Anterior cingulate cortex (tissue), 58 donors: ENCODE measurements around the gene CST5.
"Not testable (repeated sequence)": the region's sequence is repeated elsewhere in the genome, so short reads cannot be mapped to it uniquely, and the experiment has no call there.

Source experiments
- DNase-seq, 58 donors: peaks; one replicate each; lab custom pipeline; 2025; lab: John Stamatoyannopoulos, UW

The CST5 gene

GRCh38 chr20:23890867-23891266 lies 11.3 kb upstream of the CST5 start:
- DNase-seq, result not testable (repeated sequence)

DNA sequence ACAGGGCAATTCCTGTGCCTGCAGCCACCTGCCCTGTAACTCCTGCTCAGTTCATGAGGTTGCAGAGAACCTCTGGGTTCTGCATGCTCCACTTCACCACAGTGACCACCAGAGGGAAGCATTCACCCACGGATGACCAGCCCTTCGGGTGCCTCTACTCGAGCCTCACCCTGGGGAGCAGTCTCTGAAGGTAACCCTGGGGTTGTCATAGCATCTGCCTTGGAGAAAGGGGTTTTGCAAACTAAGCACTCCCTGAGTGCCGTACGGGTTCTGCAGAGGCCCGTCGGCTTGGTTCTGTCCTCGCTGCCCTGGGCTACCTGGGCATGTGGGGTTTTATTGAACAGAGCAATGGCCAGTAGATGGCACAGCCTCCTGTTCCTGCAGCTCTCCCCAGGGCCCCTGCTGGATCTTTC lies 10.2 kb upstream of the CST5 start:
- DNase-seq, result peak in 44 of 58 donors; percentile 4 to 72 (median 24)

DNA sequence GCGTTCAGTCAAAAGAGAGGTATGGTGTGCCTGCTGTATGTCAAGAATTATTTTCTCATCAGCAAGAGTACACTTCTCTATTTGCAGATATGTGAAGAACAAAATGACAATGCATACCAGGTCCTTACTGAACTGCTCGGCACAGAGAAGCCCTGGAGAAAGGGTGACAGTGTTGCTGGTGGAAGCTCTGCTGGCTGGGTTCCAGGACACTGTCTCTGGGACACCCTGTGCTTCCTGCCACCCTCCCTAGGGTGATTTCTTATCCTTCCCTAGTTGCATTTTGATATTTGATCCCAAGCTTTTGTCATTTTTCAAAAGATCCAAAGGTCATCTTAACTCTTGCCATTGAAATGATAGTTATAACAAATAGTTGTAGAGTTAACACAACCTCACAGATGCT lies 8.3 kb upstream of the CST5 start:
- no peak for DNase-seq

DNA sequence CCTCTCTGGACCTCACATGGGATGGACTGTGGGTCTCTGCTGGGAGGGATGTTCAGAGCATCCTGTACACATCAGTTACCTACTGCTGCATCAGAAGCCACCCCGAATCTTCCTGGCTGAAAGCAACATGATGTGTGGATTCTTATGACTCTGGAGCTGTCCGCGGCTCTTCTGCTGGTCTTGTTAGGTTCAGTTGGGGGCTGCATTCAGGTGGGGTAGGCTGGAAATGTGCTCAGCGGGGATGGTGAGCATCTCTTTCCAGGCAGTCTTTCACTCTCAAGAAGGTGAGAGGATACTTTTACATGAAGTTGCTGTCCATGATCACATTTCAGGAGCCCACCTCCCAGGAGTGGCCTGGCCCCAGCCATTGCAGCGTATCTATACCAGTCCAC lies 5.2 kb upstream of the CST5 start:
- DNase-seq, result no peak

DNA sequence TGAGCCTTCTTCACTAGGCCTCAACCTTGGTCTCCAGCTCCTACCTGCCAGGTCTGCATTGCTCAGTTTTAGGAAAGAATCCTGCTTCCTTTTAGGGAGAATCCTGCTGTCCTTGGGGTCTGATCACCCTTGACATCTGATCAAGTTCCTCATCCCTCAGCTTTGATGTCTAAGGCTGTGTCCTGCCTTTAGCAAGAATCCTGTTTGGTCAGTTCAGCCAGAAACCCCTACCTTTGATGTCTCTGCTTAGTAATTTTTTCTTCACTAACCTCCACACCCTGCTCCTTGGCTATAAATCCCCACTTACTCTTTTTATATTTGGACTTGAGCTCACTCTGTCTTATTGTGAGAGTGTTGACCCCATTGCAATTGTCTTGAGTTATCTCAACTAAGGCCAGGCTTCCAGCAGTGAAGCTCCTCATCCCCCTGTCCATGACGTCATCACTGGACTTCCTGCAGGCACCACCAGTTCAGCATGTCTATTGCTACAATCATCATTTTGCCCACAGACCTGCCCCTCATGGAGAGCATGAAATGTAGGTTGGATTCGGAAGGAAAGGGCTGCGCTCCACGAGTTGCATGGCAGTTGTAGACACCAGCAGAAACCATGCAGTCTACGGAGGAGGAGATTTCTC lies 4.7 kb upstream of the CST5 start:
- no peak for DNase-seq

DNA sequence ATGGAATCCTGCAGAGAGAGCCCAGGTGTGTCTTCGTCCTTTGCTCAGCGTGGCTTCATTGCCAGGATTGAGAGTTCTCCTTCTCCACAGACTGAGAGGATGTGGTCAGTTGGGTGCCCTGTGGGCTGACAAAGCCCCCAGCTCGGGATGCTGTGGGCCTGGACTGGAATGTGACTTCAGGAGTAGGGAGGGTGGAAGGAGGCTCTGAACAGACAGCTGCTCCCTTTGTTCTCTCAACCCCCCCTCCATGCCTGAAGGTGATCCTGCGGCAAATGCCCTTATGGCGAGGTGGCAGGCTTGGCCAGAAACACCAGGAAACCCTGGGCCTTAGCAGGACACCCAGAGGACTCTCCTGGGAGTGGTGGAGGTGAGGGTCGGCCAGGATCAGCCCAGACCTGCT lies 1.8 kb upstream of the CST5 start:
- DNase-seq, result no peak

GRCh38 chr20:23880417-23880816 lies 869 bp upstream of the CST5 start:
- no peak for DNase-seq

GRCh38 chr20:23879811-23880374 lies 345 bp upstream of the CST5 start:
- no peak for DNase-seq

GRCh38 chr20:23878787-23879186 lies 761 bp downstream of the CST5 start:
- DNase-seq, result no peak

GRCh38 chr20:23878016-23878542 lies 1.5 kb downstream of the CST5 start:
- DNase-seq, result not testable (repeated sequence)

GRCh38 chr20:23877524-23877923 lies 2.0 kb downstream of the CST5 start:
- peak in 1 of 58 donors; percentile 4 for DNase-seq

GRCh38 chr20:23875606-23876237 lies 3.8 kb downstream of the CST5 start:
- DNase-seq, result no peak

GRCh38 chr20:23874747-23875146 lies 4.8 kb downstream of the CST5 start:
- peak in 28 of 58 donors; percentile 4 to 71 (median 27) for DNase-seq

GRCh38 chr20:23873370-23874015 lies 6.1 kb downstream of the CST5 start:
- no peak for DNase-seq

- DNase-seq, result no peak
These were observed 7.5 kb downstream of the CST5 start for GRCh38 chr20:23872065-23872464.

DNA sequence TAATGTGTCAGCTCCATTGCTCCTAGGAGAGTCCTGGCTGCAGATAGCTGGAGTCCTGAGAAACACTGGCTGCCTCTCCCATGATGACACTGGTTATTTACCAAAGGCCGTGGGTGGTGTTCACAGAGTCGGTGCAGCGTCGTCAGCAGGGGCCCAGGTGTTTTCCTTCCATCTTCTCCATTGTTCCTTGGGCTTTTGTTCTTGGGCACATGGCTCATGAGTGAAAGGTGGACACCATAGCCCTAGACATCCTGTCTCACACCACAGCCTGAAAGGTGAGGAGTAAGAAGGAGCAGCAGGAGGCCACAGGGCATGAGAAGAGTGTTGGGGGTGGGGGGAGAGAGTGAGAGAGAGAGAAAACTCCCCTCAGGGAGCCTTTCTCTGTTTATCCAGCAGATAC lies 9.1 kb downstream of the CST5 start:
- DNase-seq, result no peak

DNA sequence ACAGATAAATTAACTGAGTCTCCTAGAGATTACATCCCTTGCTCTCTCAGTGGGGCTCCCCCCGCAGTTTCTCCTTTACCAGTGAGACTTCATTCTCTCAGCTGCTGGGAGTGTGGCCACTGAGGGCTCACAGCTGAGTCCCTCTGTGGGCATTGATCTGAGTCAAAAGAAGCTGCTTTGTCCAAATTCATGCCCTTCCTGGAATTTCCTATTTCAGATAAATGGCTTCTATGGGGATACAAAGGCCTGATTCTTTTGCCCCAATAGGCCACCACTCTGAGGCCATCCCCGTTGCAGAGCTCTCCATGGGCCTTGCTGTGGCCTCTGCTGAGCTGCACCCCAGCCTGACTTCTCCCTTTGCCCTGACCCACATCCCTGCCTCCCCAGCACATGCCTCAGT lies 10.0 kb downstream of the CST5 start:
- DNase-seq, result peak in 17 of 58 donors; percentile 4 to 52 (median 12)

DNA sequence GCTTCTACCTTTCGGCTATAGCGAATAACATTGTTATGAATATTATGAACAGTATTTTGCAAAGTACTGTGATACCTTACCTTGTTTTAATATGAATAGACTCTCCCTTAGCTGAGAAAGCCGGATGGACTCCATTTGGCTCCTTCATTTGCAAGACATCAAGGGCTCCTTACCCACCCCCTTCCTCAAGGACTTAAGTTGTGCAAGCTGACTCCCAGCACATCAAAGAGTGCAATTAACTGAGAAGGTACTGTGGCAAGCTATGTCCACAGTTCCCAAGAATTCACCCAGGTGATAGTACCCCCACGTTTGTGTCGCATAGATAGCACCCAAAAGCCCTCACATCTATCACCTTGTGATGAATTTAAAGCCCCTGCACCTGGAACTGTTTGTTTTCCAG lies 11.2 kb downstream of the CST5 start:
- DNase-seq, result no peak

- no peak for DNase-seq
These were observed 12.3 kb downstream of the CST5 start for GRCh38 chr20:23867152-23867776.

DNA sequence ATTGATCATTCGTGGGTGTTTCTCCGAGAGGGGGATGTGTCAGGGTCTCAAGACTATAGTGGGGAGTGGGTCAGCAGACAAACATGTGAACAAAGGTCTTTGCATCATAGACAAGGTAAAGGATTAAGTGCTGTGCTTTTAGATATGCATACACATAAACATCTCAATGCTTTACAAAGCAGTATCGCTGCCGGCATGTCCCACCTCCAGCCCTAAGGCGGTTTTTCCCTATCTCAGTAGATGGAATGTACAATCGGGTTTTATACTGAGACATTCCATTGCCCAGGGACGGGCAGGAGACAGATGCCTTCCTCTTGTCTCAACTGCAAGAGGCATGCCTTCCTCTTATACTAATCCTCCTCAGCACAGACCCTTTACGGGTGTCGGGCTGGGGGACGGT lies 18.8 kb downstream of the CST5 start:
- not testable (repeated sequence) for DNase-seq
